Measurements from ENCODE around the gene TCEAL2. TPM values are rescaled to one million over a fixed set of nuclear protein-coding genes. Genes with fewer than 3 reads are reported as not detected.

Gene TCEAL2
- total RNA-seq, 4 donors from 2014 or later: 0.32 to 1.6 (median 0.84) TPM

GRCh38 chrX:102154900-102155805 is 29.7 kb downstream of the TCEAL2 start:
- intact Hi-C loops (cut with DNase I; ENCODE audit: low total_unique reads): no loop called here
- TF ChIP-seq POLR2A (IDR thresholded peaks at IDR 0.05): no peak
- TF ChIP-seq, protein P1, sequence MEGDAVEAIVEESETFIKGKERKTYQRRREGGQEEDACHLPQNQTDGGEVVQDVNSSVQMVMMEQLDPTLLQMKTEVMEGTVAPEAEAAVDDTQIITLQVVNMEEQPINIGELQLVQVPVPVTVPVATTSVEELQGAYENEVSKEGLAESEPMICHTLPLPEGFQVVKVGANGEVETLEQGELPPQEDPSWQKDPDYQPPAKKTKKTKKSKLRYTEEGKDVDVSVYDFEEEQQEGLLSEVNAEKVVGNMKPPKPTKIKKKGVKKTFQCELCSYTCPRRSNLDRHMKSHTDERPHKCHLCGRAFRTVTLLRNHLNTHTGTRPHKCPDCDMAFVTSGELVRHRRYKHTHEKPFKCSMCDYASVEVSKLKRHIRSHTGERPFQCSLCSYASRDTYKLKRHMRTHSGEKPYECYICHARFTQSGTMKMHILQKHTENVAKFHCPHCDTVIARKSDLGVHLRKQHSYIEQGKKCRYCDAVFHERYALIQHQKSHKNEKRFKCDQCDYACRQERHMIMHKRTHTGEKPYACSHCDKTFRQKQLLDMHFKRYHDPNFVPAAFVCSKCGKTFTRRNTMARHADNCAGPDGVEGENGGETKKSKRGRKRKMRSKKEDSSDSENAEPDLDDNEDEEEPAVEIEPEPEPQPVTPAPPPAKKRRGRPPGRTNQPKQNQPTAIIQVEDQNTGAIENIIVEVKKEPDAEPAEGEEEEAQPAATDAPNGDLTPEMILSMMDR (IDR thresholded peaks at IDR 0.05): no peak
- H3K4me3 ChIP-seq (ENCODE audit: low read depth, poor library complexity, severe bottlenecking): peak overlapping the region; percentile 17
- 2 to 37% methylated on average over 32 of the region's 32 CpGs for WGBS, 2 donors
- peak in 1 of 2 donors; percentile 86 for DNase-seq (ENCODE audit: low spot score in 2 of 2)

DNA sequence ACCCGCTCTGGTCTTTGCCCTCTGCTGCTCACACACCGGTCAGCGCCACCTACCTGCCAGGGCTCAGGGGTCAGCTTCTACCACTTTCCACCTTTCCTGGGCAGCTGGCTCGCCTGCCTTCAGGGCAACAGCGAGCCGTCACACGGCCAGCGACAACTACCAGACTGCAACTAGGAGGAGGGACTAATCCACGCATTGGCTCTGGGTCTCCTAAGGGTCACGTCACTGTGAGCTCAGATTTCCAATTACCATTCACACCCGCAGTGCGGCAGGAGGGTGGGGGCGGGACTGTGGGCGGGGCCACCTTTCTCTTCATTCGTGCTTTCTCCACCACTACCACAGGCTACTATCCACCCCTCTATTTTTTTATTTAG is 30.3 kb downstream of the TCEAL2 start, which contains the start of gene BEX5:
Gene BEX5, minus strand, starts transcription at position 172 of the 374 bp plus-strand sequence. CDS start 1,712 bp downstream, outside the sequence.
- TF ChIP-seq POLR2A (IDR thresholded peaks at IDR 0.05): no peak
- TF ChIP-seq, protein P1 (IDR thresholded peaks at IDR 0.05): no peak
- peak; percentile 27 to 87 for DNase-seq (ENCODE audit: low spot score in 2 of 2)

More for the DNA sequence above, 30.3 kb downstream of the TCEAL2 start, which contains the start of gene BEX5:
- peak within 1 kb of the TSS; percentile 17 for H3K4me3 ChIP-seq (ENCODE audit: low read depth, poor library complexity, severe bottlenecking)
- intact Hi-C loops (cut with DNase I; ENCODE audit: low total_unique reads): no loop called here
- WGBS, 2 donors: 0 to 25% methylated on average over 8 to 15 of the region's 15 CpGs

Other genes with a start within 250 kb of the TCEAL2 start
- 1 to 10 TPM; 2.2 to 2.8 (median 2.6) TPM for gene ZMAT1, start 193.7 kb upstream of the TCEAL2 start, total RNA-seq
- gene TCEAL6, start 16.8 kb downstream of the TCEAL2 start, total RNA-seq: not detected
- 1 to 10 TPM; 1.3 to 6.4 (median 3.0) TPM for gene BEX5, start 30.3 kb downstream of the TCEAL2 start, total RNA-seq
- gene TCP11X1, start 89.6 kb downstream of the TCEAL2 start, total RNA-seq: not detected
- not detected for gene NXF2, start 121.5 kb downstream of the TCEAL2 start, total RNA-seq